ENCODE data around the gene AMER3.

Gene AMER3

DNA sequence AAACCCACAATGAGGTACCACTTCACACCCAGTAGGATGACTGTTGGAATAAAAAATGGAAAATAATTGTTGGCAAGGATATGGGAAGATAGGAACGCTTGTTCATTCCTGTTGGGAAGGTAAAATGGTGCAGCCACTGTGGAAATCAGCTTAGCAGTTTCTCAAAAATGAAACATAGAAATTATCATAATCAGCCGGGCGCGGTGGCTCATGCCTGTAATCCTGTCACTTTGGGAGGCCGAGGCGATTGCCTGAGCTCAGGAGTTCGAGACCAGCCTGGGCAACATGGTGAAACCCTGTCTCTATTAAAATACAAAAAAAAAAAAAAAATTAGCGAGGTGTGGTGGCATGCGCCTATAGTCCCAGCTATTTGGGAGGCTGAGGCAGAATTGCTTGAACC lies 23.4 kb downstream of the AMER3 start:
- DNase-seq (ENCODE audit: extremely low read depth in 1 of 2, low read depth in 1 of 2) = no peak

DNA sequence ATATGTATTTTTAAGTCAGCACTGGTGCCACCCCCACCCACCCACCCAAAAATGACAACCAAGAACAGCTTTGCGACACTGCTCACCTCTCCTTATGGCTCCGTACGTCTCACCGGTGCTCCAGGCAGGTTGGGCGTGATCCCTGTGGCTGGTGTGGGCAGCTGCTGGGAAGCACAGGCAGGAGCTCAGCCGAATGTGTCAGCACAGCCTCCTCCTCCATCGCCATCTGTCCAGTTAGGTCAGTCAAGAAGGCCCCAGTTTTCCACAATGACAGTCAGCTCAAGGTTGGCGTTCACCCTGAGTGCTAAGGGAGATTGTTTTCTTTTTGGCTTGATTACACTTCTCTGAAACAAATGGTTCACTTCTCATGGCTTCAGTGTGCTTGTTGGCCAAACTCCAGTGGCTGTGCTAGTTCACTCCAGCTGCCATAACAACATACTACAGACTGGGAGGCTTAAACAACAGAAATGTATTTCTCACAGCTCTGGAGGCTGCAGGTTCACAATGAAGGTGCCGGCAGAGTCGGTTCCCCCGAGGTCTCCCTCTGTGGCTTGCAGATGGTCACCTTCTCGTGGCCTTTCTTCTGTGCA lies 30.2 kb downstream of the AMER3 start:
- DNase-seq (ENCODE audit: extremely low read depth in 1 of 2, low read depth in 1 of 2) = no peak

DNA sequence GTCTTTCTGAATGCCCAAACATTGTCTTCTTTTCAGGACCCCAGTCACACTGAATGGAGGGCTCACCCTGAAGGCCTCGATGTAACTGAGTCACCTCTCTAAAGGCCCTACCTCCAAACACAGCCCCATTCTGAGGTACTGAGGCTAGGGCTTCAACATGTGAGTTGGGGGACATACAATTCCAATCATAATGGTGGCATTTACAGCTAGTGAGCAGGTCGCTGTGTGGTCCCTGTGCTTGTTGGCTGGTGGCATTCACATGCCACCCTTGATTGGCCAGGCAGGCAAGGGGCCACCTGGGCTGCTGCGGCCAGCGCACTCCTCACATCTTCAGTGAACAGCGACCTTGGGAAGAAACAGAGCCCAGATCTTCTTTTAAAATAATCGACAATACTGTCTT lies 30.7 kb downstream of the AMER3 start:
- DNase-seq (ENCODE audit: extremely low read depth in 1 of 2, low read depth in 1 of 2) = no peak

DNA sequence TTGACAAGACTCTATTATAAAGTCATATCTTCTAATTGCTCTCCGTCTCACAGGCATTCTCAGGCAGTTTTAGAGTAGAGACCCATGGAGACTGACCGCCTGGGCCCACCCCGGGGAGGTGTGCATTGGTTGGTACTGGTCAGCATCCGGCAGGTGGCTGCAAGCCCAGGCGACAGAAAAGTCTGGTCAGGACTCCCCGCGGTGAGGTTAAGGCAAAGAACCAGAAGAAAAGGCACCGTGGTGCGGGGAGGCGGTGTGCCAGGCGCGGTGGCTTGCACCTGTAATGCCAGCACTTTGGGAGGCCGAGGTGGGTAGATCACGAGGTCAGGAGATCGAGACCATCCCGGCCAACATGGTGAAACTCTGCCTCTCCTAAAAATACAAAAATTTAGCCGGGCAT lies 32.5 kb downstream of the AMER3 start:
- no peak for DNase-seq (ENCODE audit: extremely low read depth in 1 of 2, low read depth in 1 of 2)

DNA sequence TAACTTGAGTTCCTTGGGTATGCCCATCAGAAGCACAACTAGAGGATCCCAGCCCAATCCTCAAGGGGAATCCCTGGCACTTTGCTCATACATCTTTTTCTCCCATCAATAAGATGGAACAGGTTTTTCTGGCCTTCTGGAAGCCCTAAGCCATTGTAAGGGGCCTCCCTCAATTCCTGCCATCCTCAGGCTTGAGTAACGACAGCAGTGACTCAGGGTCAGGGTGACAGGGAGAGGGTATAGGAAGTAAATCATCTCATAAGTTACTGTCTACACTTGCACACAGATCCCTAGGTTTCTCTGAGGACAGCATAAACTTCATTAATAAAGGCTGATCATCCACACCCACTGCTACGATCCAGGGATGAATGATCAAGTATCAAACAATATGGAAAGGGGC lies 35.0 kb downstream of the AMER3 start:
- DNase-seq (ENCODE audit: extremely low read depth in 1 of 2, low read depth in 1 of 2) = no peak

DNA sequence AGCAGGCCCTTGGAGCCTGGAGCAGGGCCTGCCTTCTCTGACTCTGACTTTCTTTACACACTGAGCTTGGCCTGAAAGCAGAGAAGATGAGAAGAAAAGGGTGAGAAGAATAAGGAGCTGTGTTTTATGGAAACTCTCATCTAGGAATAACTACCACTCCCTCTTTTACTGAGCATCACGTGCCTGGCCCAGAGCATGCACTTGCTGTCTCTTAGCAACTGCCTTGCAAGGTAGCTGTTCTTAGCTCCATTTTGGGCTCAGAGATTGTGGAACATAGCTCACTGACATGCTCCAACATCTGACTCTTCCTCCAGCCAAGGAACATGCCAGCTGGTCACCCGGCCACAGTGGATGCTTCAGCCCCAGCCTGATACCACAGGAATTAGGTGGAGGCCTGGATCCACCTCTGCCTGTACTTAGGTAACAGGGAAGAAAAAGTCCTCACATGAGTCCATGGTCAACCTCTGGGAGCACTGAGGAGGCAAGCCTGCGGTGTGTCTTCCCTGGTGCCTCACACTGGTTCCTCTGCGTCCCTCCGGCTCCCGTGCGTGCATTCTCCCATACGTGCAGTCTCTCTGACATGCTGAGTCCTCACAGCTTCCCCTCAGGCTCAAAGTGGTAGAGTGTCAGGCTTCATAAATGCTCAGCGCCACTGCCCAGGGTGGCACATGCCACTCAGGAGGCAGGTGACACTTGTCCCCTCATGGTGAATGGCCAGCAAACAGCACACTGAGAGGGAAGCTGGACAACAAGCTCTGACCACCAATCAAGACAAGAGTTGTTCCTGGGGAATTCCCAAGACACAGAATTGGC lies 35.7 kb downstream of the AMER3 start:
- no peak for DNase-seq (ENCODE audit: extremely low read depth in 1 of 2, low read depth in 1 of 2)

DNA sequence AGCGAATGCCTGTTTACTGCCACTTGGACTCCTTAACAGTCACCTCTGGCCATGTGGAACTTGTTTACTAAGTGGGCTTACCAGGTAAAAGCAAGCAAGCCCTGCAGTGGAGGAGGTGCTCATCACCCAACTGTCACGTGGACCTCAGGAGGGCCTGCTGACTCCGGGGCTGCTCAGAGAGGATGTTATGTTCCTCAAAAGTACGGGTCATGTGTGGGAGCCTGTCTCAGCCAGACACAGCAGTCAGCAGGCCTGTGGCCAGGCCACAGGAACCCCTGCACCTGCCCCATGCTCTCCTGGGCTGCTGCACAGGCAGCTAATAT lies 36.2 kb downstream of the AMER3 start:
- no peak for DNase-seq (ENCODE audit: extremely low read depth in 1 of 2, low read depth in 1 of 2)

DNA sequence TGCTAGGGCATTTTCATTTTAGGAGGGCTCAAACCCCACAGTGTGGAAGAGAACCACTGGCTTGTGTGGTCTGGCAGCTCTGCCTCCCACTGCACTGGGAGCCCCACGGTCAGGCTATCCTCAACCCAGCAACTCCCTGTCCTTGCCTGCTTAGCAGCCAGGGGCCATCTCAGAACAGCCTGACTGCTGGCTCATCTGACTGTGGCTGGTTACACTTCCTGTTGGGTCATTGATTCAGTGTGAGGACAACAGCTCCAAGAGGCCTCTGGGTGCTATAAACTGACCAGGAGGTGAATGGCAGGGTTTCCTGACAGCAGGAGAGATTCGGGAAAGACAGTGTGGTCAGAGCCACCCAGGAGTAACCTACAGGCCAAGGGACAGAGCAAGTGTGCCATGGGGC lies 40.1 kb downstream of the AMER3 start:
- DNase-seq (ENCODE audit: extremely low read depth in 1 of 2, low read depth in 1 of 2) = no peak

DNA sequence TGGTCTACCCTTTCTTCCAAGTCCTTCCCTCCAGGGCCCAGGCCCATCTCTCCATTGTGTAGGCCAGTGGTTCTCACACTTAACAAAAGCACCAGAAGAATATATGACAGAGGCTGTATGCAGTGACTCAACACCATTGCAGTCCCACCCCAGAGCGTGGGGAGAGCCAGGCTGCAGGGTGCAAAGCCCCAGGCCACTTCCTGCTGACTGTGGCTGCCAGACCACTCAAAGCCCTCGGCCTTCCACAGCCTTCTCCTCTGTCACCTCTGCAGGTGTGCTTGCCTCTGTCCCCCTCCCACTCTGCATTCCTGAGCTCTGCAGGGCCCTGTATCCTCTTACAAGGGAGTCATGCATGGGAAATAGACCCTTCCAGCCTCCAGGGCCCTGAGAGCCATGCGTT lies 41.0 kb downstream of the AMER3 start:
- DNase-seq (ENCODE audit: extremely low read depth in 1 of 2, low read depth in 1 of 2) = no peak

DNA sequence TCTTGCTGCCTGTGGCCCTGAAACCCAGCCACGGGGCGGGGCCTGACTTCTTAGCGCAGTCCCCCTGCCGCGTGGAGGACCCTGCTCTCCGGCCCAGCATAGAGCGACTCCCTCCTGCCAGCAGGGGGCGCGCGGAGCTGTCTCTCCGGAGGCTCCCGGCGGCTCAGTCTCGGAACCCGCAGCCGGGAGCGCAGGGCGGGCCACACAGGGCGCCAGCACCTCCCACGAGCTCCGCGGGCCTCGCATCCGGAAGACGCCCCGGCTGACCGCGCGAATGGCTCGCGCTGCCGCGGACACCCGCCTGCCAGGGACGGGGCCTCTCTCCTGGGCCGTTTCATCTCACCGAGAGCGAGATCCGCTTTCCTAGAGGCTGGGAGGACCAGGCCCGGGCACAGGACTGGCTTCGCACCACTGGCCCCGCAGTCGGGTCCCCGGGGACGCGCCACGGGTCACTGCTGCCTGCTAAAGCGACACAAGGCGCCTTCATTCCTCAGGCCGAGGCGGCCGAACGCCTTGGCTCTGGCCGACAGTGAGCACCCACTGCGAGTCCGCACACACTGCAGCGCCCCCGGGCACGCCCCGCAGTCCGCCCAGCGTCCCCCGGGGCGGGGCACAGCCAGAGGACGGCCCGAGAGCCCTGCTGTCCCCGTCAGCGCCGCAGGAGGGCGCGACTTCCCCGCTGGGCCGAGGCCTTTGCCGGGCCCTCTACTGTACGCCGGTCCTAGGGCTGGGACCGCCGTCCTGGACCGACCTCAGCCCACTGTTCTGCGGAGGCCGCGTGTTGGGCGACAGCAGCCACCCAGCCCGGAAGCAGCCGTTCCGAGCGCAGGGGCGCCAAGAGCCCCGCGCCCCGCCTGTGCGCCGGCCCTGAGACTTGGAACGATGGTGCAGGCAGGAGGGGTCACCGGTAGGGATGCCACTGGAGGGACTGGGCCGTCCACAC lies 42.4 kb downstream of the AMER3 start:
- peak; percentile 78 to 83 for DNase-seq (ENCODE audit: extremely low read depth in 1 of 2, low read depth in 1 of 2)

DNA sequence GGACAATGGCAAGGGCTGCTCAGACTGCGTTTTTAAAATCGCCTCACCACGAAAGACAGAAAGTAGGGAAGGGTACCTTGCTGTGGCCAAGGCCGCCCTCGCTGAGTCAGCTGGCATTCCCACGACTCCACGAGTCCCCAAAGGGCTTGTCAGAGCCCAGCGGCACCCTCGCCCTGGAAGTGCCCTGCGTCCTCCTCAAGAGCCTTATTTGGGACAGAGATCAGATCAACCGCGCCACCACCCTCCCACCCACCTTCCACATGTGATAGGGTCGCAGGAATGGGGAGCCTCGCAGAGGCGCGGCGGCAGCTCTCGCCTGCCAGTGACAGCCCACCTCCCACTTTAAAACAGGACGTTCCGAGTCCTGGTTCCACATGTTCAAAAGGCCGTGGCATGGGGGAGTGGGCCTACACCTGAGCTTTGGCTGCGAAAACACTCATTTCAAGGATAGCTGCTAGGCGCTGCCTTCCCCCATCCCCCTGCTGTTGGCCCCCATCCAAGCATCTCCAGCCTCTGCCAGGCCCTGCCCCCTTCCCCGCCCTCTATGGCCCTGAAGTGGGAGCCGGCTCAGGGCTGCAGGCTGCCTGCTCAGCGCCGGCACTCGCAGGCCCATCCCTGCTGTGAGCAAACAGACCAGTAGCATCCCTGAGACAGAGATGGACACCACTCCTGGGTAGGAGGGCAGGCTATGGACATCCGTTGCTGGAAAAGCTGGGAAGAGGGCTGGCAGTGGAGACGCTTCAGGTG lies 43.3 kb downstream of the AMER3 start:
- DNase-seq (ENCODE audit: extremely low read depth in 1 of 2, low read depth in 1 of 2) = no peak

DNA sequence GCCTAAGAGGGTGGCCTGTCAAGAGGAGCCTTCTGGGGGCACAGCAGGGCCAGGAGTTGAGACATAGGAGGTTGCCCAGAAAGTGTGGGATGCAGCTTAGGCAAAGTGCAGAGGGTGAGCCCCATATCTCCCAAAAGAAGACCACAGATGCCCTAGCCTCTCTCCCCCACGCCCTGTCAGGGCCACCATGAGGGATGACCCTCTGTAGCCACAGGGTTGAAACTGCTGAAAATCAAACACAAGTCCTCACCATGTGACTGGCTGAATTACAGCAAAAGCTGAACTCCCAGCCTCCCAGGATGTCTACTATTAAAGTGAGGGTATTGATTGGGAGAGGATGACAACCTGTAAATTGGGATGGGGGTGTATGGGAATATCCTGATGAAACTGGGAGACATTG lies 44.0 kb downstream of the AMER3 start:
- DNase-seq (ENCODE audit: extremely low read depth in 1 of 2, low read depth in 1 of 2) = no peak

DNA sequence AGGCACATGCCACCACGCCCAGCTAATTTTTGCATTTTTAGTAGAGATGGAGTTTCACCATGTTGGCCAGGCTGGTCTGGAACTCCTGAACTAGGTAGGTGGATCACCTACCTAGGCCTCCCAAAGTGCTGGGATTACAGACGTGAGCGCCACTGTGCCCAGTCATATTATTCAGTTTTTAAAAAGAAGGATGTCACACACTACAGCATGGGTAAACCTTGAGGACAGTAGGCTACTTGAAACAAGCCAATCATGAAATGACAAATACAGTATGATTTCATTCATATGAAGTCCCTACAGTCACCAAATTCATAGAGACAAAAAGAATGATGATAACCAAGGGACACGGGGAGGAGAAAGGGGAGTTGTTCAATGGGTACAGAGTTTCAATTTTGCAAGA lies 50.3 kb downstream of the AMER3 start:
- DNase-seq (ENCODE audit: extremely low read depth in 1 of 2, low read depth in 1 of 2) = no peak

DNA sequence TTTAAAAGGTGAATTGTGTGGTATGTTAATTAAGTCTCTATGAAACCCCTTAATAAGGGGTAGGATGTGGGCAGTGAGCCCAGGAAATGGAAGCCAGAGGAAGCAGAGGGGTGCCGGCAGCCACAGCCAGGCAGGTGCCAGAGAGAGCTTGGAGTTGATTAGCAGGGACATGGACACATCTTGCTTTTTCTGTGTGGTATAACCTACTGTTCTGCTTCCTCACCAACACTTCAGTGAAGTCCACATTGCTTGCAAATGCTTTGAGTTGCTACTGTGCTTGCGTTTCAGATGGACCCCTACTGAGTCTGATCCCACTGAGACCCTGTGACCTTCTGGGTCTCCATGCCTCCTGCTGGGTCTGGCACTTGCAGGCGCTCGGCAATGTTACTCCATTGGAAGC lies 51.0 kb downstream of the AMER3 start:
- DNase-seq (ENCODE audit: extremely low read depth in 1 of 2, low read depth in 1 of 2) = no peak

DNA sequence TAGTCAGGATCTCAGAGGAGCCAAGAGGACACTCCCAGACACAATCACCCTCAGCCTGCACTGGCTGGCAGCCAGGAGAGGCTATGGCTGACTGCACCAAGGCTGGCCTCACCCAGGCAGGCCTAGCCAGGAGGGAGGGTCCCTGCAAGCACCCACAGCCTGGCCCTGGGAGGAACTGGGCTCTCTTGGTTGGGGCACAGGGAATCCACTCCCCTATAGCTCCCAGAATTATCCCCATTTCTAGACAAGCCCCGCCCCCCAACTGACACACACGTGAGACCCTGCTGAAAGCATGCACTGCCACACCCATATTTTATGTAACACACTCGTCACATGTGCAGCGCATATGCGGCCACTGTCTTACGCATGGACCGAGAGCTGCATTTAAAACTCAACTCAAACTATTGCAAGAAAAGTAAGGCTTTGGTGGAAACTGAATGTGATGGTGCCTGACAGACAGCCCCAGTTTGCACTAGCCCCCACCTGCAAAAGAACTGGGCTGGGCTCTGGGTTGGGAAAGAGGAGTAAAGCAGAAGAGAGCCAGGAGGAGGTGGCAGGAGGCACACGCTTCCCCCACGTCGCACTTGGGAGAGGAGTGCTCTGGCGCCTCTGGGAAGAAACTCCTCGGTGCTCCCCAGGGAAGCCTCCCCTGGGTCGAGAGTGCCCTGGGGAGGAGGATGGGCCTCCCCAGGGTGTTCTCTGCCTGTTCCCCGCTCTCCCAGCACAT lies 52.5 kb downstream of the AMER3 start:
- DNase-seq (ENCODE audit: extremely low read depth in 1 of 2, low read depth in 1 of 2) = no peak

DNA sequence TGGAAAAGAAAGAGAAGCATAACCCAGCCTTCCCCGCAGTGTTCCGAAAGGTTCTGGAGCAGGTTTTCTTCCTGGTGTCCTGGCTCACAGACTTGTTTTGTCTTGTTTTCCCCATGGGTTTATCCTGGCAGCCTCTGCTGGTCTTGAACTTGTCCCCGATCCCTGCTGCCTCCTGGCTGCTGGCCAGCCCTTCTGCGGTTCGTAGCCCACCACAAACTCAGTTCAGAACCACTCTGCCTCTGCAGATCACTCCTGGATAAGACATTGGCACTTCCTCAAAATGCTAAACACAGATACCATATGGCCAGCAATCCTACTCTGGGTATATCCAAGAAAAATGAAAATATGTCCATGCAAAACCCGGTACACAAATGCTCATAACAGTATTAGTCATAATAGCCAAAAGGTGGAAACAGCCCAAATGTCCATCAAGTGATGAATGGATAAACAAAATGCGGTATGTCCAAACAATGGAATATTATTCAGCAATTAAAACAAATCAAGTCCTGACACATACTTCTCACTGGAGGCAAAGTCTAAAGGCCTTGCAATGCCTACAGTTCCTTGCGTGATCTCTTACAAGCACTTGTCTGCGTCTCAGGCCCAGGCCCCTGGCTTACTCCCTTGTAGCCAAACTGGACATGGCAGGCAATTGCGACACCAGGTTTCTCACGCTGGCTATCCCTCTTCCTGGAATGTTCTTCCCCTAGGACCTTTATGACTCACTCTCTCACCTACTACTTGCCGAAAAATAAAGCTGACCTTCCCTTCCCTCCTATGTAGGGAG lies 53.3 kb downstream of the AMER3 start:
- no peak for DNase-seq (ENCODE audit: extremely low read depth in 1 of 2, low read depth in 1 of 2)

DNA sequence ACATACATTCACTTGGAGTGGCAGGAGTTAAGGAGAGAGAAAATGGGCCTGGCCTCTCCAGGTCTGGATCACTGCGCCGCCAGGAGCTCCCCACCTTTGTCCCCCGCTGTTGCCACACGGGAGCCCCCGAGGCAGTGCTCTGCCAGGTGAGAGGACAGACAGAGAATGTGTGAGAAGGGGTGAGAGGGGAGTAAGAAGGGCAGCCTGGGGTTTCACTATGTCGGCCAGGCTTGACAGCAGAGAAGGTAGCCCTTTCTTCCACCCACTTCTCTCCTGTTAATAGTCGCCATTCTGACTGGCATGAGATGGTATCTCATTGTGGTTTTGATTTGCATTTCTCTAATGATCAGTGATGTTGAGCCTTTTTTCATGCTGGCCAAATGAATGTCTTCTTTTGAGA lies 55.1 kb downstream of the AMER3 start:
- DNase-seq (ENCODE audit: extremely low read depth in 1 of 2, low read depth in 1 of 2) = no peak

DNA sequence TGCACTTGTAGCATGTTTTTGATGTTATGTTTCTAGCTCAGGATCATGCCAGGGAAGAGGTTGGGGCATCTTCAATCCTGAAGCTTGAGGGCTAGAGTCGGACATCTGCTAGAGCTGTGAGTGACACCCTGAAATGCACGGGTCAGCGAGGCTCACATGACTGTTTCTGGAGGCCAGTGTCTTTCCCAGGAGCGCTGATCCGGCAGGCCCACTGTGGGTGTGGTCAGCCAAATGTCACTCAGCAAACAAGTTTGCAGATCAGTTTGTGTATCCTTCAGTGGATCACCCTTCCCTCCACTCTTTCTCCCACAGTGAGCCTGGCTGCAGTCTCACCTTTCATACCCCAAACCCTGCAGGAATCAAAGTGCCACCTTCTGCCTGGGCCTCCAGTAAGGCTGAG lies 58.4 kb downstream of the AMER3 start:
- no peak for DNase-seq (ENCODE audit: extremely low read depth in 1 of 2, low read depth in 1 of 2)

DNA sequence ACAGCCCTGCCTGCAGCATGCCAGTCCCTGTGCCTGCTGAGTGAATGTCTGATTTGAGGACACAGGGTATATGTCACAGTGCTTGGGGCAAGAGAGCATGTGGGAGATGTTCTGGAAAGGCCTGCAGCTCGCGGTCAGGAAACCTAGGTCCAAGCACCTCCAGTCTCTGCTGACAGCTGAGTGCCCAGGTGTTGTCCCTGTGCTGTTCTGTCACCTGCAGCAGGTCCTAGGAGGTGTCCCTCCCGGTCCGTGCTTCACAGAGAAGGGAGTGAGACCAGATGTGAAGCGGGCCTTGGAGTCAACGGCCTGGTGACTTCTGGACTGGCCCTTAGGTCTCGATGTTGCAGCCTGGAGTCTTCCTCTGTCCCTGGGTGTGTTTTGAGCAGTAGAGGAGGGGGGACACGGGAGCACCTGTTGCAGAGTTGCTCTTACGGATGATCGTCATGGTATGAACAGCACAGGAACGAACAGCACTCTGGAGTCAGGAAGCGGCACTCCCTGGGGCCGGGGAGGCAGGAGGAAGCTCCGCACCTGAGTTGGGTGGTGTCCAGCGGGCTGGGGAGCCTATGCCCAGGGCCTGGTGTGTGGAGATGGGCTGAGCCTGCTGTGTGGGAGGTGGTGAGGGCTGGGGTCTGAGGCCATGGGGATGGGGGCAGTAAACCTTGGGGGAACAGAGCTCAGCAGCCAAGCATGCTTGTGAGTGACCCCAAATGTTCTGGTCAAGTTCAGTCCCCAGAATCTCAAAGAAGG lies 59.8 kb downstream of the AMER3 start:
- DNase-seq (ENCODE audit: extremely low read depth in 1 of 2, low read depth in 1 of 2) = no peak
